Mesenchymal stem cell (in vitro differentiated cells and primary cell): ENCODE data around the gene ERBB3.
"Not testable (repeated sequence)": the region's sequence is repeated elsewhere in the genome, so short reads cannot be mapped to it uniquely, and the experiment has no call there.

ENCODE experiments used
- DNase-seq: peaks from one replicate; pipeline ENCODE4 v3.0.0-alpha.2; 2013
- H2AFZ ChIP-seq: one replicate; pipeline ENCODE4 v1.6.1; 2013; ENCODE audit warnings: low read depth, mild to moderate bottlenecking, control low read depth, inconsistent platforms, low read length, moderate library complexity
- H2AK5ac ChIP-seq: 2 replicates; pipeline ENCODE4 v1.6.1; 2013; ENCODE audit warnings: low read length, moderate library complexity, mild to moderate bottlenecking, inconsistent platforms; ENCODE audit not compliant: severe bottlenecking
- H2BK120ac ChIP-seq: one replicate; pipeline ENCODE4 v1.6.1; 2013; ENCODE audit warnings: low read depth, mild to moderate bottlenecking, inconsistent platforms, low read length, moderate library complexity
- H2BK12ac ChIP-seq, 2 experiments: one replicate each; pipeline ENCODE4 v1.6.1; 2013; ENCODE audit warnings: inconsistent platforms in 2 of 2, low read length in 2 of 2, mild to moderate bottlenecking in 2 of 2, moderate library complexity in 2 of 2, control low read depth in 1 of 2
- H2BK15ac ChIP-seq: one replicate; pipeline ENCODE4 v1.6.1; 2013; ENCODE audit warnings: mild to moderate bottlenecking, low read depth, inconsistent platforms; ENCODE audit not compliant: poor library complexity, severe bottlenecking
- H2BK5ac ChIP-seq: 2 replicates; pipeline ENCODE4 v1.6.1; 2013; ENCODE audit warnings: low read depth, mild to moderate bottlenecking, low read length, control low read depth, inconsistent platforms; ENCODE audit not compliant: poor library complexity, severe bottlenecking
- H3K14ac ChIP-seq, 2 experiments: one replicate each; pipeline ENCODE4 v1.6.1; 2013; ENCODE audit warnings: inconsistent platforms in 2 of 2, low read length in 2 of 2, control low read depth in 1 of 2, mild to moderate bottlenecking in 1 of 2, moderate library complexity in 1 of 2
- H3K18ac ChIP-seq, 2 experiments: one replicate each; pipeline ENCODE4 v1.6.1; 2013; ENCODE audit warnings: inconsistent platforms in 2 of 2, low read length in 2 of 2, control low read depth in 1 of 2, low read depth in 1 of 2, mild to moderate bottlenecking in 1 of 2
- H3K23ac ChIP-seq, 2 experiments: one replicate each; pipeline ENCODE4 v1.6.1; 2013; ENCODE audit warnings: inconsistent platforms in 2 of 2, low read length in 2 of 2, mild to moderate bottlenecking in 2 of 2, moderate library complexity in 2 of 2, control low read depth in 1 of 2
- H3K27ac ChIP-seq: 2 replicates; pipeline ENCODE4 v1.5.1; 2013; ENCODE audit warnings: mild to moderate bottlenecking, moderate library complexity, low read length, control low read depth, inconsistent platforms; ENCODE audit not compliant: poor library complexity, severe bottlenecking
- H3K27me3 ChIP-seq, 2 experiments: 2 replicates each; pipeline versions ENCODE4 v1.6.1 to v1.7.0; 2013; ENCODE audit warnings: low read length in 2 of 2, mild to moderate bottlenecking in 2 of 2, moderate library complexity in 2 of 2, control low read depth in 1 of 2, inconsistent platforms in 1 of 2; ENCODE audit not compliant: control insufficient read depth in 1 of 2, insufficient read depth in 1 of 2
- H3K36me3 ChIP-seq, 2 experiments: 2 replicates each; pipeline versions ENCODE4 v1.6.1 to v1.7.0; 2013; ENCODE audit warnings: low read length in 2 of 2, control low read depth in 1 of 2, inconsistent platforms in 1 of 2, low read depth in 1 of 2, mild to moderate bottlenecking in 1 of 2; ENCODE audit not compliant: insufficient read depth in 2 of 2, control insufficient read depth in 1 of 2
- H3K4ac ChIP-seq, 2 experiments: one replicate each; pipeline ENCODE4 v1.6.1; 2013; ENCODE audit warnings: inconsistent platforms in 2 of 2, low read length in 2 of 2, mild to moderate bottlenecking in 2 of 2, moderate library complexity in 2 of 2, control low read depth in 1 of 2, low read depth in 1 of 2
- H3K4me1 ChIP-seq: 2 replicates; pipeline ENCODE4 v1.6.1; 2013; ENCODE audit warnings: low read depth, low read length, control low read depth; ENCODE audit not compliant: control insufficient read depth, insufficient read depth
- H3K4me2 ChIP-seq: 2 replicates; pipeline ENCODE4 v1.6.1; 2013; ENCODE audit warnings: low read length, mild to moderate bottlenecking, inconsistent platforms; ENCODE audit not compliant: poor library complexity, severe bottlenecking
- H3K4me3 ChIP-seq, 2 experiments: 2 replicates each; pipeline versions ENCODE4 v1.5.1 to v1.7.0; 2013; ENCODE audit warnings: low read length in 2 of 2, mild to moderate bottlenecking in 2 of 2, control low read depth in 1 of 2, low read depth in 1 of 2; ENCODE audit not compliant: insufficient read depth in 1 of 2
- H3K79me1 ChIP-seq: replicated peaks from 2 replicates; pipeline ENCODE4 v1.6.1; 2013; ENCODE audit warnings: mild to moderate bottlenecking, control low read depth, low read length, inconsistent platforms; ENCODE audit not compliant: poor library complexity, severe bottlenecking
- H3K9ac ChIP-seq: 2 replicates; pipeline ENCODE4 v1.7.0; 2013; ENCODE audit warnings: mild to moderate bottlenecking, low read length, moderate library complexity
- H3K9me3 ChIP-seq: 2 replicates; pipeline ENCODE4 v1.7.0; 2013; ENCODE audit warnings: mild to moderate bottlenecking, low read length; ENCODE audit not compliant: control insufficient read depth
- H4K8ac ChIP-seq: one replicate; pipeline ENCODE4 v1.6.1; 2013; ENCODE audit warnings: inconsistent platforms, mild to moderate bottlenecking, low read length, moderate library complexity
- H4K91ac ChIP-seq: one replicate; pipeline ENCODE4 v1.6.1; 2013; ENCODE audit warnings: mild to moderate bottlenecking, low read length, inconsistent platforms
- WGBS: methylation state at CpG from one replicate; pipeline ENCODE4 v1.1.7; 2013; ENCODE audit warnings: mixed read lengths; 5-methylcytosine and 5-hydroxymethylcytosine counted together

Gene ERBB3

GRCh38 chr12:56042430-56042813 lies 37.5 kb upstream of the ERBB3 start:
- Histone ChIP-seq H3K4me2 (peak overlapping the region; percentile 76), H2AK5ac (peak overlapping the region; percentile 71), H3K27ac (peak overlapping the region; percentile 97), H3K9ac (peak overlapping the region; percentile 99), H3K4me1 (peaks cover 12% of the 10 kb centered on the region), H3K18ac (peak overlapping the region in 1 of 2 experiments; percentile 100), H3K4me3 (peak overlapping the region; percentile 85 to 88), H3K36me3 (peaks cover 26 to 52% of the 10 kb centered on the region in 2 experiments)
- DNase-seq: peak; percentile 18
- H2BK15ac ChIP-seq, H3K9me3 ChIP-seq, H2BK120ac ChIP-seq, H2BK12ac ChIP-seq, H4K91ac ChIP-seq, H3K4ac ChIP-seq, H2AFZ ChIP-seq, H4K8ac ChIP-seq, H3K79me1 ChIP-seq, H3K23ac ChIP-seq, H2BK5ac ChIP-seq, H3K27me3 ChIP-seq, H3K14ac ChIP-seq: not testable (repeated sequence)
- 2% methylated on average over 20 of the region's 20 CpGs for WGBS

GRCh38 chr12:56042843-56043242 lies 37.1 kb upstream of the ERBB3 start:
- Histone ChIP-seq H3K4me1 (peaks cover 12% of the 10 kb centered on the region), H3K27me3 (no peaks in the 10 kb centered on the region), H4K8ac (no peak overlapping the region), H3K36me3 (peaks cover 25 to 52% of the 10 kb centered on the region in 2 experiments), H3K14ac (no peak overlapping the region), H3K4ac (no peak overlapping the region), H2BK5ac (no peak overlapping the region), H2AK5ac (no peak overlapping the region), H3K27ac (no peak overlapping the region), H2BK120ac (no peak overlapping the region), H2BK12ac (no peak overlapping the region), H4K91ac (no peak overlapping the region), H3K4me3 (peak overlapping the region in 1 of 2 experiments; percentile 88), H3K18ac (no peak overlapping the region), H3K23ac (no peak overlapping the region), H3K4me2 (peak overlapping the region; percentile 76), H3K9ac (peak overlapping the region; percentile 99), H2BK15ac (no peak overlapping the region), H3K79me1 (peaks cover 3% of the 10 kb centered on the region), H2AFZ (no peak overlapping the region), H3K9me3 (no peaks in the 10 kb centered on the region)
- WGBS: 59% methylated on average over 9 of the region's 9 CpGs
- DNase-seq: no peak

- Histone ChIP-seq H2BK5ac (no peak overlapping the region), H3K18ac (no peak overlapping the region), H2AK5ac (no peak overlapping the region), H4K91ac (no peak overlapping the region), H3K4me1 (peaks cover 12% of the 10 kb centered on the region), H3K23ac (no peak overlapping the region), H3K4ac (no peak overlapping the region), H3K9me3 (no peaks in the 10 kb centered on the region), H3K27me3 (no peaks in the 10 kb centered on the region), H4K8ac (peak overlapping the region; percentile 64), H2BK12ac (no peak overlapping the region), H3K9ac (peak overlapping the region; percentile 43), H2BK15ac (no peak overlapping the region), H2AFZ (no peak overlapping the region), H3K79me1 (peaks cover 2% of the 10 kb centered on the region), H3K36me3 (peaks cover 25 to 42% of the 10 kb centered on the region in 2 experiments), H2BK120ac (peak overlapping the region; percentile 49), H3K4me3 (no peak overlapping the region), H3K14ac (no peak overlapping the region), H3K4me2 (no peak overlapping the region), H3K27ac (peak overlapping the region; percentile 22)
- DNase-seq: no peak
- 86% methylated on average over 8 of the region's 9 CpGs for WGBS
Measured at GRCh38 chr12:56046027-56046780, 33.8 kb upstream of the ERBB3 start.

DNA sequence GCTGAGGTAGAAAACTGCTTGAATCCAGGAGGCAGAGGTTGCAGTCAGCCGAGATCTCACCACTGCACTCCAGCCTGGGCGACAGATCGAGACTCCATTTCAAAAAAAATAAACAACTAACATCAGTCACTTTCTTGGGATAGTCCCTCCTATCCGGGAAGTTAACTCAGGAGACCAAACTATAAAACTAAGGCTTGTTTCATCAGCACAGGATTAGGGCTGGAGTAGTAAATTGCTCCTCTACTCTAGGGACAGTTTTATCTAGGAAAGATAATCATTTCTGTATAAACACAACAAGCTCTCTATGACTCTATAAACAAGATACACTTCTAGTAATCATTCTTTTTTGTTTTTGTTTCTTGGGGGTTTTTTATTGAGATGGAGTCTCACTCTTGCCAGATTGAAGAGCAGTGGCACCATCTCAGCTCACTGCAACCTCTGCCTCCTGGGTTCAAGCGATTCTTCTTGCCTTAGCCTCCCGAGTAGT lies 26.5 kb upstream of the ERBB3 start:
- no peak overlapping the region for H3K18ac ChIP-seq
- no peak overlapping the region for H2BK120ac ChIP-seq
- H4K8ac ChIP-seq: no peak overlapping the region
- H3K79me1 ChIP-seq: no peaks in the 10 kb centered on the region
- H2BK12ac ChIP-seq: no peak overlapping the region
- H3K4me2 ChIP-seq: no peak overlapping the region
- no peak overlapping the region for H3K14ac ChIP-seq
- no peak overlapping the region for H2BK5ac ChIP-seq
- no peak overlapping the region for H3K27ac ChIP-seq
- no peak overlapping the region for H3K4ac ChIP-seq
- no peak overlapping the region for H2AK5ac ChIP-seq
- DNase-seq: no peak
- 90% methylated on average over 5 of the region's 6 CpGs for WGBS
- no peaks in the 10 kb centered on the region for H3K9me3 ChIP-seq
- H4K91ac ChIP-seq: no peak overlapping the region
- no peaks in the 10 kb centered on the region for H3K36me3 ChIP-seq
- no peak overlapping the region for H3K4me3 ChIP-seq
- H3K4me1 ChIP-seq: no peaks in the 10 kb centered on the region
- no peak overlapping the region for H3K9ac ChIP-seq
- H3K27me3 ChIP-seq: no peaks in the 10 kb centered on the region
- H2AFZ ChIP-seq: no peak overlapping the region
- H2BK15ac ChIP-seq: no peak overlapping the region
- H3K23ac ChIP-seq: no peak overlapping the region
